Measurements from ENCODE around the gene DYNLT2B.
"Not testable (repeated sequence)": the region's sequence is repeated elsewhere in the genome, so short reads cannot be mapped to it uniquely, and the experiment has no call there.

The DYNLT2B gene

GRCh38 chr3:196317687-196318467 lies at the start of gene DYNLT2B:
DYNLT2B (minus strand) TSS chr3:196318240; CDS start chr3:196318152, 88 bp downstream.
- DNase-seq = peak; percentile 92

- DNase-seq = no peak
Measured at GRCh38 chr3:196365736-196366135, 47.7 kb upstream of the DYNLT2B start.

- DNase-seq = no peak
Measured at GRCh38 chr3:196360586-196360985, 42.5 kb upstream of the DYNLT2B start.

GRCh38 chr3:196358540-196358939 lies 40.5 kb upstream of the DYNLT2B start:
- DNase-seq = not testable (repeated sequence)

GRCh38 chr3:196357905-196358304 lies 39.9 kb upstream of the DYNLT2B start:
- no peak for DNase-seq

- no peak for DNase-seq
Measured at GRCh38 chr3:196356556-196356955, 38.5 kb upstream of the DYNLT2B start.

- DNase-seq = no peak
Measured at GRCh38 chr3:196355668-196356067, 37.6 kb upstream of the DYNLT2B start.

GRCh38 chr3:196354132-196354531 lies 36.1 kb upstream of the DYNLT2B start:
- no peak for DNase-seq

GRCh38 chr3:196351541-196351940 lies 33.5 kb upstream of the DYNLT2B start:
- no peak for DNase-seq

GRCh38 chr3:196350067-196350466 lies 32.0 kb upstream of the DYNLT2B start:
- no peak for DNase-seq

GRCh38 chr3:196348698-196349097 lies 30.7 kb upstream of the DYNLT2B start:
- no peak for DNase-seq

GRCh38 chr3:196344663-196345062 lies 26.6 kb upstream of the DYNLT2B start:
- DNase-seq = no peak

GRCh38 chr3:196343917-196344316 lies 25.9 kb upstream of the DYNLT2B start:
- DNase-seq = not testable (repeated sequence)

GRCh38 chr3:196341137-196341536 lies 23.1 kb upstream of the DYNLT2B start:
- DNase-seq = no peak

GRCh38 chr3:196340466-196340865 lies 22.4 kb upstream of the DYNLT2B start:
- no peak for DNase-seq

GRCh38 chr3:196339493-196340254 lies 21.6 kb upstream of the DYNLT2B start:
- no peak for DNase-seq

GRCh38 chr3:196339044-196339443 lies 21.0 kb upstream of the DYNLT2B start:
- no peak for DNase-seq

- no peak for DNase-seq
Measured at GRCh38 chr3:196336319-196337145, 18.5 kb upstream of the DYNLT2B start.

- DNase-seq = no peak
Measured at GRCh38 chr3:196335503-196335948, 17.5 kb upstream of the DYNLT2B start.

- DNase-seq = no peak
Measured at GRCh38 chr3:196334982-196335381, 16.9 kb upstream of the DYNLT2B start.

GRCh38 chr3:196332168-196332567 lies 14.1 kb upstream of the DYNLT2B start:
- no peak for DNase-seq

- DNase-seq = no peak
Measured at GRCh38 chr3:196327405-196327804, 9.4 kb upstream of the DYNLT2B start.

- DNase-seq = no peak
Measured at GRCh38 chr3:196326936-196327335, 8.9 kb upstream of the DYNLT2B start.
